Caco-2 (cell line): Measurements from ENCODE around the gene GTPBP4. TPM values are rescaled to one million over a fixed set of nuclear protein-coding genes. Genes with fewer than 3 reads are reported as not detected.

ENCODE experiments used
- BruUV-seq: library from RNA; stranded (reverse); fragments of 400-500 nt; replicated peaks from 2 replicates; lab custom pipeline; 2021; lab: Mats Ljungman, UMichigan
- CTCF ChIA-PET: fragments of 300-600 bp; sonication (Branson Sonifier 250); formaldehyde crosslinking; loops from one replicate; lab custom pipeline; 2022; ENCODE audit warnings: antibody characterized with exemption; lab: Charles Lee
- POLR2A ChIA-PET: fragments of 300-600 bp; sonication (Branson Sonifier 250); formaldehyde crosslinking; loops from one replicate; lab custom pipeline; 2022; ENCODE audit warnings: antibody characterized with exemption; lab: Charles Lee
- DNase-seq, 2 experiments: peaks; one replicate each; pipeline versions ENCODE4 v3.0.0 to v3.0.0-alpha.2; 2020 to 2022
- H3K27me3 ChIP-seq: replicated peaks from 2 replicates; pipeline ENCODE4 v1.6.0; 2011; ENCODE audit warnings: low read length; ENCODE audit not compliant: control insufficient read depth, insufficient read depth
- H3K36me3 ChIP-seq: 2 replicates; pipeline ENCODE4 v1.5.1; 2011; ENCODE audit warnings: low read length; ENCODE audit not compliant: control insufficient read depth, insufficient read depth
- H3K4me1 ChIP-seq: fragments of 250-450 bp; sonication (Bioruptor Pico); 2 replicates; pipeline ENCODE4 v1.5.1; 2020; ENCODE audit warnings: mild to moderate bottlenecking
- H3K4me3 ChIP-seq: 2 replicates; pipeline ENCODE4 v1.5.1; 2011; ENCODE audit warnings: low read depth, mild to moderate bottlenecking, control low read depth, low read length
- H3K9me3 ChIP-seq: fragments of 250-450 bp; sonication (Bioruptor Pico); 2 replicates; pipeline ENCODE4 v1.5.1; 2020; ENCODE audit warnings: mild to moderate bottlenecking, moderate library complexity
- H3K27ac Mint-ChIP-seq: one replicate; pipeline ENCODE4 v1.8.0; 2022; ENCODE audit warnings: mixed read lengths; ENCODE audit not compliant: unreplicated experiment
- H3K27me3 Mint-ChIP-seq: one replicate; pipeline ENCODE4 v1.8.0; 2022; ENCODE audit warnings: mixed read lengths; ENCODE audit not compliant: insufficient read depth, unreplicated experiment
- H3K36me3 Mint-ChIP-seq: one replicate; pipeline ENCODE4 v1.8.0; 2022; ENCODE audit warnings: mild to moderate bottlenecking, mixed read lengths; ENCODE audit not compliant: insufficient read depth, unreplicated experiment
- H3K4me1 Mint-ChIP-seq: one replicate; pipeline ENCODE4 v1.8.0; 2022; ENCODE audit warnings: low read depth, mixed read lengths; ENCODE audit not compliant: unreplicated experiment
- H3K4me3 Mint-ChIP-seq: one replicate; pipeline ENCODE4 v1.8.0; 2022; ENCODE audit warnings: mild to moderate bottlenecking, moderate library complexity, mixed read lengths; ENCODE audit not compliant: unreplicated experiment
- H3K9me3 Mint-ChIP-seq: one replicate; pipeline ENCODE4 v1.8.0; 2022; ENCODE audit warnings: mixed read lengths; ENCODE audit not compliant: unreplicated experiment
- CTCF ChIP-seq, 2 experiments: fragments of 200-600 bp in 1 of 2; IDR thresholded peaks; 1 replicate in 1 of 2; 2 replicates in 1 of 2; pipeline versions ENCODE4 v1.5.1 to v1.8.0; 2011 to 2022; ENCODE audit warnings: antibody characterized with exemption in 1 of 2, control low read depth in 1 of 2, inconsistent platforms in 1 of 2, low read depth in 1 of 2, low read length in 1 of 2, mild to moderate bottlenecking in 1 of 2, moderate library complexity in 1 of 2; ENCODE audit not compliant: insufficient read depth in 1 of 2, severe bottlenecking in 1 of 2, unreplicated experiment in 1 of 2
- intact Hi-C: fragments of 100-400 bp; cut with micrococcal nuclease; formaldehyde crosslinking; loops from one replicate; pipeline ENCODE4 v1.10.0; 2022; ENCODE audit not compliant: unreplicated experiment
- total RNA-seq: library from RNA; stranded (reverse); gene quantifications from 2 replicates; pipeline ENCODE4 v1.2.3, GENCODE V29; 2022

Gene GTPBP4
- total RNA-seq, 1 experiment from 2014 or later, result 202 TPM

GRCh38 chr10:955127-955819, 33.0 kb upstream of the GTPBP4 start:
- Histone ChIP-seq H3K36me3 (no peaks in the 10 kb centered on the region), H3K4me3 (no peak overlapping the region), H3K4me1 (no peaks in the 10 kb centered on the region), H3K27me3 (no peaks in the 10 kb centered on the region), H3K9me3 (no peaks in the 10 kb centered on the region)
- H3K27me3 Mint-ChIP-seq, result no peaks in the 10 kb centered on the region
- no peaks in the 10 kb centered on the region for H3K4me1 Mint-ChIP-seq
- ChIA-PET POLR2A (interaction anchor here (1.4 kb wide), 1 partner anchor 24 kb away, joined by 3 read pairs; the partner anchor contains the start of gene LARP4B), CTCF (interaction anchor here (0.5 kb wide), 1 partner anchor 20 kb away, joined by 5 read pairs; no protein-coding TSS in a partner anchor)
- no peak for DNase-seq
- H3K4me3 Mint-ChIP-seq, result no peak overlapping the region
- no peaks in the 10 kb centered on the region for H3K36me3 Mint-ChIP-seq
- H3K27ac Mint-ChIP-seq, result no peak overlapping the region
- intact Hi-C loops, result no loop called here
- H3K9me3 Mint-ChIP-seq, result no peaks in the 10 kb centered on the region
- BruUV-seq, result no TSS peak
- TF ChIP-seq CTCF (IDR thresholded peaks at IDR 0.05; ENCODE audit: insufficient read depth in 1 of 2, low read depth in 1 of 2, low read length in 1 of 2, severe bottlenecking in 1 of 2, unreplicated experiment in 1 of 2), result no peak

GRCh38 chr10:955820-956217, 32.4 kb upstream of the GTPBP4 start:
- no peak for DNase-seq
- H3K4me3 ChIP-seq, result no peak overlapping the region
- H3K27me3 ChIP-seq, result no peaks in the 10 kb centered on the region
- H3K36me3 ChIP-seq, result no peaks in the 10 kb centered on the region
- Mint-ChIP-seq H3K36me3 (no peaks in the 10 kb centered on the region), H3K27me3 (no peaks in the 10 kb centered on the region), H3K4me1 (no peaks in the 10 kb centered on the region), H3K9me3 (no peaks in the 10 kb centered on the region), H3K27ac (no peak overlapping the region), H3K4me3 (no peak overlapping the region)
- ChIA-PET CTCF (interaction anchor here (0.5 kb wide), 1 partner anchor 21 kb away, joined by 5 read pairs; no protein-coding TSS in a partner anchor), POLR2A (no interaction called here)
- no peak for TF ChIP-seq CTCF (IDR thresholded peaks at IDR 0.05; ENCODE audit: insufficient read depth in 1 of 2, low read depth in 1 of 2, low read length in 1 of 2, severe bottlenecking in 1 of 2, unreplicated experiment in 1 of 2)
- intact Hi-C loops, result no loop called here
- no peaks in the 10 kb centered on the region for H3K9me3 ChIP-seq
- no TSS peak for BruUV-seq
- no peaks in the 10 kb centered on the region for H3K4me1 ChIP-seq

DNA sequence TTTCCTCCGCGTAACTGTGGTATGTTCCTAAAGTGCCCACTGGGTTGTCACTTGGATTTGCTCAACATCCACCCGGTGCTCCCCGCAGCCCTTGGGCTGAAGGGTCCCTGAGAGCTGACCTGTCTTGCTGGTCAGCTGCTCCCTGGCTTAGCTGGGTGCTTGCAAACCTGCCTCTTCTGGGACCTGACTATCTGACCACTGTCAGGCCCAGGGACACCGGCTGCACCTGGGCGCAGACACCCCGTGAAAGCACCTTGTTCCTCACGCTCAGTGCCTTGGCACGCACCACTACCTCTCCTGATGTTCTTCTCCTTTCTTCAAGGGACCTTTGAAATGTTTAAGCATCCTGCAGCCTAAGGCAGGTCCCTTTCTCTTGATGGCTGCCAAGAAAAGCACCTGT, 30.1 kb upstream of the GTPBP4 start:
- Histone ChIP-seq H3K4me1 (no peaks in the 10 kb centered on the region), H3K36me3 (no peaks in the 10 kb centered on the region), H3K27me3 (no peaks in the 10 kb centered on the region), H3K9me3 (no peaks in the 10 kb centered on the region), H3K4me3 (no peak overlapping the region)
- H3K27ac Mint-ChIP-seq, result no peak overlapping the region
- H3K36me3 Mint-ChIP-seq, result no peaks in the 10 kb centered on the region
- TF ChIP-seq CTCF (IDR thresholded peaks at IDR 0.05; ENCODE audit: insufficient read depth in 1 of 2, low read depth in 1 of 2, low read length in 1 of 2, severe bottlenecking in 1 of 2, unreplicated experiment in 1 of 2), result no peak
- POLR2A ChIA-PET, result no interaction called here
- H3K4me1 Mint-ChIP-seq, result no peaks in the 10 kb centered on the region
- DNase-seq, result no peak
- no peaks in the 10 kb centered on the region for H3K9me3 Mint-ChIP-seq
- BruUV-seq, result no TSS peak
- no peak overlapping the region for H3K4me3 Mint-ChIP-seq
- intact Hi-C loops, result no loop called here
- CTCF ChIA-PET, result no interaction called here
- H3K27me3 Mint-ChIP-seq, result no peaks in the 10 kb centered on the region
